ENCODE results near the gene ADAMTS12. TPM values are rescaled to one million over a fixed set of nuclear protein-coding genes. Genes with fewer than 3 reads are reported as not detected.

ADAMTS12 gene
- total RNA-seq, 1 experiment from 2014 or later: 0.18 TPM

DNA sequence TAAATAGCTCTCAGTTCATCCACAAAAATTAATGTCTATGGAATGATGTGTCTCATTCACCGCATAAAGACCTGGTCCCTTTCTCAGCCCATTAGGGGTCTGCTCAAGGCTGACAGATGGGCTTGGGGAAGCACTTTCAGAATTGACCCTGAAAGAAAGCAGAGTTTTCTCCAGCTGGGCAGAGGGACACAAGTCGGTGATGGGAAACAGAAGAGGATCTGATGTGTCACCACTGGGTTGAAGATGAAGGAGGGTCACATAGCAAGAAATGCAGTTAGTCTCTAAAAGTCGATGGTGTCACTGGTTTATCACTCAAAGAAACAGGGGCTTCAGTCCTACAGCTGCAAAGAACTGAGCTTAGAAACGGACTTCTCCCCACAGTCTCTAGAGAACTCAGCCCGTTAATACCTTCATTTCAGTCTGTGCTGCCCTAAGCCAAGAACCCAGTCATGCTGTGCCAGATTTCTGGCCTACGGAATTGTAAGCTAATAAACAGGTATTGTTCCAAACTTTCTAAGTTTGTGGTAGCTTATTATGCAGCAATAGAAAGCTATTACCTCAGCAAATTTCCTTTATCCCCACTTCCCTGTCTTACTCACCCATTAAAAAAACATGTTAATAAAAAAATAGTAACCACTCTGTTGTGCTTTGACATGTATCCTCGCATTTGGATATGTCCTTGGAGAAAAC is 64.6 kb downstream of the ADAMTS12 start:
- BruUV-seq (replicated peaks): no TSS peak

DNA sequence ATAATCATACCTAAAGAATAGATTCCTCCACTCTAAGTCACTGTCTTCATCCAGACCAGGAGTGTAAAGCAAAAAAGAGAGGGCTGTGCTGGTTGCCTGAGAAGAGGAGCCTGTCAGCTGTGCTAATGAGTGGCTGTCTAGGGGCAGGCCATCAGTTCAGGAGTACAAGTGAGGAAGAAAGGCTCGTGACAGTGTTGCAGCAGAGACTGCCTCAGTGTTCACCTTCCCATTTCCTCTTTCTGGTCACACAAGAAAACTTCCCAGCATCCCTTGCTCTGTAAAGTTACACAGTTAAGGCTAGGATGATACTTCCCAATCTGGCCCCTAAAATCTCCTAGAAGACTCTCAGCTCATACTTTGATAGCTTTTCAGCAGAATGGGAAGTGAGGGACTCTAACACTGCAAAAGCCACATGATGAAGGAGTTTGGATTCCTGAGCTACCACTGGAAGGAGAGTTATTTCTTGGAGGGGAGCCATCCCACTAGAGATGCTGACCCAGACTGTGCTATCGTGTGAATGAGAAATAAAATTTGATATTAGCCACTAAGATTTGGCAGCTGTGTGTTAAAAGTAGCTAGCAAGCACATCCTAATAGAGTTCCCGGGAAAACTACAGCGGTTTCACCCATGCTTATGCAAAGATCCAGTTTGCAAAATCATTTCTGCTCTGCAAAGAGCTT is 67.1 kb downstream of the ADAMTS12 start:
- Histone ChIP-seq H3K9me3 (ENCODE audit: low read length) (no peaks in the 10 kb centered on the region), H3K79me2 (ENCODE audit: low read length) (no peaks in the 10 kb centered on the region), H3K4me3 (ENCODE audit: low read length) (no peak overlapping the region), H3K9me2 (replicated peaks; ENCODE audit: low read length) (no peaks in the 10 kb centered on the region), H3K36me3 (ENCODE audit: low read depth, low read length) (no peaks in the 10 kb centered on the region), H3K27me3 (ENCODE audit: low read length) (no peaks in the 10 kb centered on the region), H3F3A (ENCODE audit: low read length, unreplicated experiment) (no peaks in the 10 kb centered on the region), H2AFZ (ENCODE audit: low read length) (no peak overlapping the region), H3K9ac (ENCODE audit: low read length) (no peak overlapping the region), H3K4me1 (ENCODE audit: insufficient read depth, low read length) (peaks cover 17% of the 10 kb centered on the region), H4K20me1 (ENCODE audit: low read length) (no peaks in the 10 kb centered on the region), H3K4me2 (ENCODE audit: low read length) (no peak overlapping the region), H3K27ac (ENCODE audit: low read length) (no peak overlapping the region)
- ChIA-PET CTCF (no interaction called here), POLR2A (ENCODE audit: unreplicated experiment) (no interaction called here)
- TF ChIP-seq, protein P1, sequence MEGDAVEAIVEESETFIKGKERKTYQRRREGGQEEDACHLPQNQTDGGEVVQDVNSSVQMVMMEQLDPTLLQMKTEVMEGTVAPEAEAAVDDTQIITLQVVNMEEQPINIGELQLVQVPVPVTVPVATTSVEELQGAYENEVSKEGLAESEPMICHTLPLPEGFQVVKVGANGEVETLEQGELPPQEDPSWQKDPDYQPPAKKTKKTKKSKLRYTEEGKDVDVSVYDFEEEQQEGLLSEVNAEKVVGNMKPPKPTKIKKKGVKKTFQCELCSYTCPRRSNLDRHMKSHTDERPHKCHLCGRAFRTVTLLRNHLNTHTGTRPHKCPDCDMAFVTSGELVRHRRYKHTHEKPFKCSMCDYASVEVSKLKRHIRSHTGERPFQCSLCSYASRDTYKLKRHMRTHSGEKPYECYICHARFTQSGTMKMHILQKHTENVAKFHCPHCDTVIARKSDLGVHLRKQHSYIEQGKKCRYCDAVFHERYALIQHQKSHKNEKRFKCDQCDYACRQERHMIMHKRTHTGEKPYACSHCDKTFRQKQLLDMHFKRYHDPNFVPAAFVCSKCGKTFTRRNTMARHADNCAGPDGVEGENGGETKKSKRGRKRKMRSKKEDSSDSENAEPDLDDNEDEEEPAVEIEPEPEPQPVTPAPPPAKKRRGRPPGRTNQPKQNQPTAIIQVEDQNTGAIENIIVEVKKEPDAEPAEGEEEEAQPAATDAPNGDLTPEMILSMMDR (conservative IDR thresholded peaks at IDR 0.05; ENCODE audit: low read depth, low read length): no peak
- no peak for TF ChIP-seq EZH2phosphoT487 (IDR thresholded peaks at IDR 0.05; ENCODE audit: borderline replicate concordance, low read length)
- TF ChIP-seq EZH2 (IDR thresholded peaks at IDR 0.05; ENCODE audit: low read length, unreplicated experiment): no peak
- no TSS peak for BruUV-seq (replicated peaks)
- no peak for ATAC-seq
- DNase-seq: no peak
- intact Hi-C loops (cut with micrococcal nuclease): no loop called here

More for the DNA sequence above, 64.6 kb downstream of the ADAMTS12 start:
- Histone ChIP-seq H3F3A (ENCODE audit: low read length, unreplicated experiment) (no peaks in the 10 kb centered on the region), H3K9me2 (replicated peaks; ENCODE audit: low read length) (no peaks in the 10 kb centered on the region), H3K27ac (ENCODE audit: low read length) (peak overlapping the region; percentile 59), H2AFZ (ENCODE audit: low read length) (no peak overlapping the region), H3K79me2 (ENCODE audit: low read length) (no peaks in the 10 kb centered on the region), H3K9ac (ENCODE audit: low read length) (no peak overlapping the region), H3K4me2 (ENCODE audit: low read length) (no peak overlapping the region), H3K27me3 (ENCODE audit: low read length) (no peaks in the 10 kb centered on the region), H3K36me3 (ENCODE audit: low read depth, low read length) (no peaks in the 10 kb centered on the region), H3K4me1 (ENCODE audit: insufficient read depth, low read length) (peaks cover 17% of the 10 kb centered on the region), H4K20me1 (ENCODE audit: low read length) (no peaks in the 10 kb centered on the region), H3K4me3 (ENCODE audit: low read length) (no peak overlapping the region), H3K9me3 (ENCODE audit: low read length) (no peaks in the 10 kb centered on the region)
- DNase-seq (no peak), ATAC-seq (no peak)
- intact Hi-C loops (cut with micrococcal nuclease): no loop called here
- CTCF ChIA-PET: no interaction called here
- TF ChIP-seq EZH2 (IDR thresholded peaks at IDR 0.05; ENCODE audit: low read length, unreplicated experiment) (no peak), EZH2phosphoT487 (IDR thresholded peaks at IDR 0.05; ENCODE audit: borderline replicate concordance, low read length) (no peak)
- POLR2A ChIA-PET (ENCODE audit: unreplicated experiment): interaction anchor here (0.6 kb wide), 1 partner anchor 174 kb away, joined by 4 read pairs; no protein-coding TSS in a partner anchor

DNA sequence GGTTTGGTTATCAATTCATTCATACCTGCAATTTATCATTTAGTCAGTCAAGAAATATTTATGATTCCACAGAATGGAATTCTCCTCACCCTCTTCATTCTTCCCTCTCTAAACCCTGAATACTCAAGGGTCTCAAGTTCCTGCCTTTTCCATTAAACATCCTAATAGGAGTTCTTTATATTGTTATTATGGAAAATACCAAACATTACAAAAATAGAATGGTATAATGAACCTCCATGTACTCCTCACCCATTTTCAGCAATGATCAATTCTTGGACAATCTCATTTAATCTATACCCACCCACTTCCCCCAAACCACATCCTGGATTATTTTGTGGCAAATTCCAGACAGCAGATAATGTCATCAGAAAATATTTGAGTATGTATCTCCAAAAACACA is 74.5 kb downstream of the ADAMTS12 start:
- no peak for TF ChIP-seq EZH2phosphoT487 (IDR thresholded peaks at IDR 0.05; ENCODE audit: borderline replicate concordance, low read length)
- TF ChIP-seq EZH2 (IDR thresholded peaks at IDR 0.05; ENCODE audit: low read length, unreplicated experiment): no peak
- TF ChIP-seq, protein P1 (conservative IDR thresholded peaks at IDR 0.05; ENCODE audit: low read depth, low read length): no peak
- intact Hi-C loops (cut with micrococcal nuclease): no loop called here
- no peaks in the 10 kb centered on the region for H3K27me3 ChIP-seq (ENCODE audit: low read length)
- H3K4me3 ChIP-seq (ENCODE audit: low read length): no peak overlapping the region
- DNase-seq: peak; percentile 58
- no TSS peak for BruUV-seq (replicated peaks)
- peak overlapping the region; percentile 2; the same call in 1 of the 2 replicates for H3K27ac ChIP-seq (ENCODE audit: low read length)
- no peaks in the 10 kb centered on the region for H3F3A ChIP-seq (ENCODE audit: low read length, unreplicated experiment)
- H3K9me3 ChIP-seq (ENCODE audit: low read length): no peaks in the 10 kb centered on the region
- peak overlapping the region; percentile 16; the same call in 1 of the 2 replicates for H3K4me2 ChIP-seq (ENCODE audit: low read length)
- no peak overlapping the region for H3K9ac ChIP-seq (ENCODE audit: low read length)
- ChIA-PET CTCF (no interaction called here), POLR2A (ENCODE audit: unreplicated experiment) (no interaction called here)
- no peaks in the 10 kb centered on the region for H3K36me3 ChIP-seq (ENCODE audit: low read depth, low read length)
- no peaks in the 10 kb centered on the region for H4K20me1 ChIP-seq (ENCODE audit: low read length)
- no peak for ATAC-seq
- no peaks in the 10 kb centered on the region for H3K9me2 ChIP-seq (replicated peaks; ENCODE audit: low read length)
- H3K4me1 ChIP-seq (ENCODE audit: insufficient read depth, low read length): peaks cover 11% of the 10 kb centered on the region
- no peaks in the 10 kb centered on the region for H3K79me2 ChIP-seq (ENCODE audit: low read length)
- H2AFZ ChIP-seq (ENCODE audit: low read length): 0 out of 2 replicates have a peak overlapping the region, but pooled peaks have one; percentile 29
